Mucosa of stomach (tissue), 1 donor: ENCODE results near the gene SLC2A1.

Experiments used
- H3K27me3 ChIP-seq: one replicate; pipeline ENCODE4 v1.7.0; 2013; ENCODE audit warnings: mild to moderate bottlenecking, low read length; ENCODE audit not compliant: control insufficient read depth, insufficient read depth
- H3K36me3 ChIP-seq: one replicate; pipeline ENCODE4 v1.7.0; 2013; ENCODE audit warnings: low read length; ENCODE audit not compliant: control insufficient read depth, insufficient read depth
- H3K4me1 ChIP-seq: one replicate; pipeline ENCODE4 v1.7.0; 2013; ENCODE audit warnings: mild to moderate bottlenecking, low read length; ENCODE audit not compliant: control insufficient read depth, insufficient read depth
- H3K4me3 ChIP-seq: one replicate; pipeline ENCODE4 v1.7.0; 2013; ENCODE audit warnings: low read length
- H3K9ac ChIP-seq: one replicate; pipeline ENCODE4 v1.7.0; 2013; ENCODE audit warnings: mild to moderate bottlenecking, low read length, moderate library complexity
- H3K9me3 ChIP-seq: one replicate; pipeline ENCODE4 v1.7.0; 2013; ENCODE audit warnings: mild to moderate bottlenecking, low read length, moderate library complexity; ENCODE audit not compliant: control insufficient read depth
- donor health status: Pancreatic carcinoma.

SLC2A1 gene

DNA sequence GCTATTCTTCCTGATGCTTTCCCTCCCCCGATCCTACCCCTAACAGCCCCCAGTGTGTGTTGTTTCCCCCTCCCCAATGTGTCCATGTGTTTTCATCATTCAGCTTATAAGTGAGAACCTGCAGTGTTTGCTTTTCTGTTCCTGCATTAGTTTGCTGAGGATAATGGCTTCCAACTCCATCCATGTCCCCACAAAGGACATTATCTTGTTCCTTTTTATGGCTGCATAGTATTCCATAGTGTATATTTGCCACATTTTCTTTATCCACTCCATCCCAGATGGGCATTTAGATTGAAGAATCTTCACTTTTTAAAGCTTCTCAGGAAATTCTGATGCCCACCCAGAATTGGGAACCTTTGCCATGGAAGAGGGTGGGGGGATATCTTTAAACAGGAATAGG is 19.0 kb upstream of the SLC2A1 start:
- Histone ChIP-seq H3K4me3 (no peak overlapping the region), H3K9ac (no peak overlapping the region), H3K4me1 (peaks cover 5% of the 10 kb centered on the region), H3K9me3 (no peaks in the 10 kb centered on the region), H3K36me3 (no peaks in the 10 kb centered on the region), H3K27me3 (no peaks in the 10 kb centered on the region)

DNA sequence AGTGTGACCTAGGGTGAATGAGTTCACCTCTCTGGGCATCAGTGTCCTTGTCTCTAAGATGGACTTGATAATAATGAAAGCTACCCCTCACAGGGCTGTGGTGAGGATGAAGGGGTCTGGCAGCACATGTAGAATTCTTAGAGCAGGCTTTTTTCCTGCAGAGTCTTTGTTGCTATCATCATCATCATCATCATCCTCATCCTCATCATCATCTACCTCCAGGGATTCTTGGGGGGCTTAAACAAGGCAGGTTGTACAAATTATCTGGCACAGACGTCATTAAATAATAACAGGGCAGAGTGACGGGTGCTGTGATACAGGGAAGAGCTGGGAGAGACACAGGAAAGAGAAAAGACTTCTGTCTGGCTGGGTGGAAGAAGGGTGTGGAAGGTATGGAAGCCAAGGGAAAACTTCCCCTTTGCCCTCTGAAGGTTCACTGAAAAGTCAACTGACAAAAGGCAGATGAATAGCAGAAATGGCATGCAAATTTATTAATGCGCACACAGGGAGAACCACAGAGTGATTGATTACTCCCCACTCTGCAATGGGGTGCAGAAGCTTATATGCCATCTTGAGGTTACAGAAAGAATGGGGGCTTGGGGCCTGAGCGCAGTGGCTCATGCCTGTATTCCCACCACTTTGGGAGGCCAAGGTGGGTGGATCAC is 17.0 kb upstream of the SLC2A1 start:
- H3K27me3 ChIP-seq: no peaks in the 10 kb centered on the region
- H3K9me3 ChIP-seq: no peaks in the 10 kb centered on the region
- no peaks in the 10 kb centered on the region for H3K36me3 ChIP-seq
- H3K4me1 ChIP-seq: peaks cover 5% of the 10 kb centered on the region
- H3K9ac ChIP-seq: no peak overlapping the region
- H3K4me3 ChIP-seq: no peak overlapping the region

DNA sequence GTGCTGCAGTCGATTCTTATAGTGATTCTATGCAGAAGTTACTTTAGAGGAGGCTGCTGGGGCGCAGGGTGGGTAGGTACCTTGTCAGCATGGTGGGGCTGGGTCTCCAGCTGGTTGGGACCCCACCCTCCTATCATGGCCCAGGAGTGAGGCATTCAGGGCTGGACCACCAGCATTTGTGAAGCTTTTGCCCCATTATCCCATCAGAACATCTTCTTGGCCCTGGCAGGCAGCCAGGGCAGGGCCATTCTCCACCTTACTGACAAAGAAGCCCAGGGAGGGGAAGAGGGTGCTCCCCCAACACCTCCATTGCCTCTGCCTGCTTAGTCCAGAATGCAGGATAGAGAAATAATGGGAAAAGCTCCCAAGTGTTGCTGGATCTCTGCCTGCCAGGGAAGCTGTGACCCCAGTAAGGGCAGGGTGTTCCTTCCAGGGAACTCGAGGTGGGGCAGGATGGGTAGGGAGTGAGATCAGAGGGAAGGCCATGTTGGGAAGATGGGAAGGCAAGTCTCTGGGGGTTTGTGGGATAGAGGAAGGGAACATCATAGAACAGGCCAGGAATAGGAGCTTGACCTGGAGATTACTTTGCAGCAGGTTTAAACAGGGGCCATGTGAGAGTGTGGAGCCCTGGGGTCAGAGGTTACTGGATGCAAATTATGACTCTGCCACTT is 16.2 kb upstream of the SLC2A1 start:
- Histone ChIP-seq H3K4me1 (no peaks in the 10 kb centered on the region), H3K9me3 (no peaks in the 10 kb centered on the region), H3K36me3 (no peaks in the 10 kb centered on the region), H3K4me3 (no peak overlapping the region), H3K27me3 (no peaks in the 10 kb centered on the region), H3K9ac (no peak overlapping the region)

DNA sequence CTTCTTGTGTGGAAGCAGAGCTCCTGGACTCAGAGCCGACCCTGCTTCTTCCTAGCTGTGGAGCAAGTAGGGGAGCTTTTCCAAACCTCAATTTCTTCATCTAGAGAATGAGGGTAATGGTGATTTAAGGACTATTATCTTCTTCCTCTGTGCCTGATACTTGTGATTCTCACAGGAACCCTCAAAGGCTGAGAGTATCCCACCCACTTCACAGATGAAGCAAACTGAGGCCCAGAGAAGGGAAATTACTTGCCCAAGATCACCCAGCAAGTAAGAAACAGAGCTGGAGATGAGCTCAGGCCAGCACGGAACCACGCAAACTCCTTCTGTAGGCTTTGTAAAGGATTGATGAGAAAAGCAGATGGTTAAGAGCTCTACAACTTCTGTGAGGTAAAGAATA is 15.1 kb upstream of the SLC2A1 start:
- Histone ChIP-seq H3K4me1 (no peaks in the 10 kb centered on the region), H3K36me3 (no peaks in the 10 kb centered on the region), H3K4me3 (no peak overlapping the region), H3K27me3 (no peaks in the 10 kb centered on the region), H3K9ac (no peak overlapping the region), H3K9me3 (no peaks in the 10 kb centered on the region)

DNA sequence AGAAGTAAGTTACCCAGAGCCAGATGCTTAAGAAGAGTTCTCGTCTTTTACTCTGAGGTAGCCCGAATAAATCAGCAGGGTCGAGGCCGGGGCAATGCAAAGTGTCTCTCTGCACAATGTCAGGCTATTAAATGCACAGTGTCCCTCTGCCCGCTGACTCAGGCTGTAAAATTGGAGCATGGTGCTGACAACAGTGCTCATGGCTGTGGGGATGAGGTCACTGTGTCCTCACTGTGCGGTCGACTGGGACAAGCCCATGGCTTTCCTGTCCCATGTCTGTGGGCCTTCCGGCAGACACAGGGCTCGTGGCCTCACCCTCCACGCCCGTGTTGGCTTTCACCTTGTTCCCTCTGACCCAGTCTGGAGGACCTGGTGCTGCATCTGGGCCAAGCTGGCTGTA is 14.6 kb upstream of the SLC2A1 start:
- no peaks in the 10 kb centered on the region for H3K36me3 ChIP-seq
- no peak overlapping the region for H3K4me3 ChIP-seq
- no peaks in the 10 kb centered on the region for H3K9me3 ChIP-seq
- H3K9ac ChIP-seq: no peak overlapping the region
- H3K27me3 ChIP-seq: no peaks in the 10 kb centered on the region
- H3K4me1 ChIP-seq: no peaks in the 10 kb centered on the region

DNA sequence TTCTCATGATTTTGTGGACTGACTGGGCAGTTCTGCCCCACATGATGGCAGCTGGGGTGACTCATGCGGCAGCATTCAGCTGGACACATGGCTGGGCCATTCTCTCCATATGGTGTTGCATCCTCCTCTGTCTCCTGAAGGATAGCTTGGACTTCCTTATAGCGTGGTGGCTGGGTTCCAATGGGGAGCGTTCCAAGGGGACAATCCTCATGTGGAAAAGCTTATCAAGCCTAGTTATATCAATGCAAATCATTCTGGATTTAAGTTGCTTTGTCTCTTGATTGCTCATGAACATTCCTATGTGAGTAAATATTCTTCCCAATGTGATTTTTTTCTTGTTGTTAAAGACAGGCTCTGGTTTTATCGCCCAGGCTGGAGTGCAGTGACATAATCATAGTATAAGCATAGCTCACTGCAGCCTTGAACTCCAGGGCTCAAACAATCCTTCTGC is 13.2 kb upstream of the SLC2A1 start:
- Histone ChIP-seq H3K36me3 (no peaks in the 10 kb centered on the region), H3K27me3 (no peaks in the 10 kb centered on the region), H3K4me3 (no peak overlapping the region), H3K9me3 (no peaks in the 10 kb centered on the region), H3K4me1 (peaks cover 7% of the 10 kb centered on the region), H3K9ac (no peak overlapping the region)

DNA sequence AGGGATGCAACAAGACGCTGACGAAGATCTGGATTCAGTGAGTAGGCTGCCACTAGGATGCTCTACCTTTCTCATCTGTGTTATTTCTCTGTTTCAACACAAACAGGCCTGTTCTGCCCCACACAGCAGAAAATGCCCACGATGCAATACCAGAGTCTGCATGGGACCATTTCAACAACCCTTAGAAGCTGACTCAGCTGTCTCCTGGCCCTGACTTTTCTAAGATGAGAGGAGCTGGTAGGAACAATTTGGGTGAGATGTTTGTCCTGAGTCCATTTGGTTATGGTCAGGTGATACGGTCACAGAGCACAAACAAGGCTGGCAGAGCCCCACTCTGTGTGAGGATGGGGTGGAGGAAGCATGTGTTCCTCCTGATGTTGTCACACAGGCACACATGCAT is 11.5 kb upstream of the SLC2A1 start:
- H3K9ac ChIP-seq: no peak overlapping the region

DNA sequence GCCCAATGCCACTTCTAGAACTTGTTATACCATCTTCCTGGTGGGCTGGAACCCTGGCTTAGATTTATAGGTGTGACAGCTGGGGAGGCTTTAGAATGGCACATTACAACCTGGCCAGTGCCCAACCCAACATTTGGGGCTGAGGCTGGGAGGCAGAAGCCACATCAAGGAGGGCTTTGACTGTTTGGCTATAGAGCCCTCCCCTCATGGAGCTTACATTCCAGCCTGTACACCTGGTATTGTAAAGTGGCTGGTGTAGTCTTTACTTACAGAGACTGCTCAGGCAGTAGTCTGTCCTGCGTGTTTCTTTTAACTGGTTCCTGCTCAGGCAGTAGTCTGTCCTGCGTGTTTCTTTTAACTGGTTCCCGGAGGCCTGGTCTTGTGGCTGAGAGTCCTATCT is 10.0 kb upstream of the SLC2A1 start:
- Histone ChIP-seq H3K4me1 (peaks cover 27% of the 10 kb centered on the region), H3K4me3 (no peak overlapping the region), H3K27me3 (no peaks in the 10 kb centered on the region), H3K9me3 (no peaks in the 10 kb centered on the region), H3K9ac (no peak overlapping the region), H3K36me3 (no peaks in the 10 kb centered on the region)

More for the DNA sequence above, 11.5 kb upstream of the SLC2A1 start:
- Histone ChIP-seq H3K4me1 (peaks cover 19% of the 10 kb centered on the region), H3K36me3 (no peaks in the 10 kb centered on the region), H3K4me3 (no peak overlapping the region), H3K9me3 (no peaks in the 10 kb centered on the region), H3K27me3 (no peaks in the 10 kb centered on the region)

DNA sequence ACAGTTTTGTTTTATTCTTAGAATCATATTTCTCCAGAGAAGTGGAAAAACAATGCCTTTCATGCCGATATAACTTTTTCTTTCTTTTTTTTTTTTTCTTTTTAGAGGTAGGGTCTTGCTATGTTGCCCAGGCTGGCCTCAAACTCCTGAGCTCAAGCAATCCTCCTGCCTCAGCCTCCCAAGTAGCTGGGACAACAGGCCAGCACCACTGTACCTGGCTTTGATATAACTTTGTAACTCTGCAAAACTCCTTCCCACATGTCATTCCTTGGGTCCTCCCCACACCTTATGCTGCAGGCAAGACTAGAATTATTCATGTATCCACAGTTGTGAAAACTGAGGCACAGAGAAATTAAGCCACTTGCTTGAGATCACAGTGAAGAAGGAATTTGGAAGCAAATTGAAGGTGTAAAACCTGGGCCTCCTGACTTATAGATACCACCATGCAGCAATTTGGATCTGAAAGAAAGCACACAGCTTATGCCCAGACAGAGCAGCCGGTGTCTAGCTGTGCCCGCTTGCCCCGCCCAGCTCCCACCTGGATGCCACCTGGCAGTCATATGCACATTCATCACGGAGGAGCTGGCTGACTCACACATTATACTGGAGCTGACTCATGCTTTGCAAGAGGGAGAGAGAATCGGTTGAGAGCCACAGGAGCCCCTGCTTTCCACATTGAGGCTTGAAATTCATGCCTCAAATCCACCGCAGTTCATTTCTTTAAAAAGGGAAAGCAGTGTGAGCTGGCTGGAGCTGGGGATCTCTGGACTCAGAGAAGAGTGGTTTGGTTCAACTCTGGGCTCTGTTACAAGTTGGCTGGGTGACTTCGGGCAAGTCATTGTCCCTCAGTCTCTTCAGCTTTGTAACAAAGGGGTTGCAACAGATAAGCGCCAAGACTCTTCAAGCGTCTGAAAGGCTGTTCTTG is 8.3 kb upstream of the SLC2A1 start:
- Histone ChIP-seq H3K36me3 (no peaks in the 10 kb centered on the region), H3K4me1 (peaks cover 43% of the 10 kb centered on the region), H3K9ac (no peak overlapping the region), H3K4me3 (no peak overlapping the region), H3K27me3 (peaks cover 9% of the 10 kb centered on the region), H3K9me3 (no peaks in the 10 kb centered on the region)

DNA sequence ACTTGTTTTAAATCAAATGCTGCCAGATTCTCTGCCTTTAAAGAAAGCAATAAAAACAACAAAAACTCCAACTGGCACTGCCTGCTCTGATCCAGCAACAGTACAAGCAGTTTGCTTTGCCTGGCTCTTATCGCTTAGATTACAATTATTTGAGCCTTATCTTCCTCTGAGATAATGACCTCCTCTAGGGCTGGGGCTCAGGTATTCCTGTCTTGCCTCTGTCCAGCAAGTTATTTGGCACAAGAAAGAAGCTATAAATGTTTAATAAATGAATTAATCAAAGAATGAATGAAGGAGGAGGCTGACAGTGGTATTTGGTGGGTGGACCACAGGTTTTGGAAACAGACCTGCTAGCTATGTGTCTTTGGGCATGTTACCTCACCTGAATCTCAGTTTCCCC is 6.7 kb upstream of the SLC2A1 start:
- Histone ChIP-seq H3K27me3 (peaks cover 13% of the 10 kb centered on the region), H3K9ac (no peak overlapping the region), H3K36me3 (no peaks in the 10 kb centered on the region), H3K4me3 (no peak overlapping the region), H3K4me1 (peaks cover 43% of the 10 kb centered on the region), H3K9me3 (no peaks in the 10 kb centered on the region)

DNA sequence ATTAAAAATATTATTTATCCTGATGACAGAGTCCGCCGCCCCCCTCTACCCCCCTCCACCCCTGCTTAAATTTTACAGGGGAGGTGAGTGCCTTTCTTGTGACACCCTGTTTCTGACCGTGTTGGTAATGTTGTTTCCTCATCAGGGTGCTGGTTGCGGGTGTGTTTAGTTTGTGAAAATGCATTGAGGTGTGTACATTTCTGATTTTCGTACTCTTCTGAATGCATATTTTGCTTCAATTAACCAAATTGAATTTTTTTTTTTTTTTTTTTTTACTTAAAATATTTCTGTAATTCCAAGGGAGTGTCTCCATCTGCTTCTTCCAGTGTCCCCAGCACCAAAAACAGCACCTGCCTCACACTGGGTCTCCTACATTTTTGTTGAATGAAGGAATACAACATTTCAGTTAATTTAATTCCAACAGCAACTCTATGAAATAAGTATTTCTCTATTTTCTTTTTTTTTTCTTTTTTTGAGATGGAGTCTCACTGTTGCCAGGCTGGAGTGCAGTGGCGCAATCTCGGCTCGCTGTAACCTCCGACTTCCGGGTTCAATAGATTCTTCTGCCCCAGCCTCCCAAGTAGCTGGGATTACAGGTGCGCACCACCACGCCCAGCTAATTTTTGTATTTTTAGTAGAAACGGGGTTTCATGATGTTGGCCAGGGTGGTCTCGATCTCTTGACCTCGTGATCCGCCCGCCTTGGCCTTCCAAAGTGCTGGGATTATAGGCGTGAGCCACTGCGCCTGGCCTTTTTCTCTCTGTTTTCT is 5.6 kb upstream of the SLC2A1 start:
- H3K4me1 ChIP-seq: peaks cover 43% of the 10 kb centered on the region
- no peak overlapping the region for H3K9ac ChIP-seq
- peaks cover 13% of the 10 kb centered on the region for H3K27me3 ChIP-seq
- H3K36me3 ChIP-seq: no peaks in the 10 kb centered on the region
- no peaks in the 10 kb centered on the region for H3K9me3 ChIP-seq
- H3K4me3 ChIP-seq: no peak overlapping the region
